ENCODE data around the gene GATA1.

DNA sequence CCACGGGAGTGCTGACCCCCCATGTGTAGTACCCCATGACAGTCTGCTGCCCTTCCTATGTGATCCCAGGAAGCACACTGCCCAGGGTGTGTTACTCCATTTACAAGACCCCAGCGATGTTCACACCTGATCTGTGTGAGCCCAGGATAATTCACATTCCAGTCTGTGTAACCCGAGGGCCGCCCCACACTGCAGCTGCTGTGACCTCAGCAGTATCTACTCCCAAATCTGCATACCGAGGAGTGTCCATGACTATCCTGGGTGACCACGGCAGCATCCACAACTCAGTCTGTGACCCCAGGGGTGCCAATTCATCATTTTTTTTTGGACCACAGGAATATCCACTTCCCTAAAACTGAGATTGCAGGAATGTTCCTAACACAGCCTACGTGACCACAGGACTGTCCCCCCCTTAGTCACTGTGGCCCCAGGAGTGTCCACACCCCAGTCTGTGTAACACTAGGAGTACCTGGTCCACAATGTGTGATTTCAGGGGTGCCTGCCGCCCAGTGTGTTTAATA, 32.6 kb upstream of the GATA1 start:
- no peak for TF ChIP-seq CTCF (IDR thresholded peaks at IDR 0.05)
- no peak for TF ChIP-seq POLR2A (IDR thresholded peaks at IDR 0.05)

Measured in esophagus squamous epithelium (tissue), 4 donors.